ENCODE results near the gene IQCF2.

Gene IQCF2

GRCh38 chr3:51873253-51873766 is 11.9 kb downstream of the IQCF2 start:
- H3K36me3 ChIP-seq, result no peaks in the 10 kb centered on the region
- no peaks in the 10 kb centered on the region for H3K9me3 ChIP-seq
- no peak overlapping the region for H3K27ac ChIP-seq
- H3K4me1 ChIP-seq, result no peaks in the 10 kb centered on the region
- intact Hi-C loops (cut with DNase I; ENCODE audit: low total_unique reads), result no loop called here
- H3K4me3 ChIP-seq, result no peak overlapping the region
- no peaks in the 10 kb centered on the region for H3K27me3 ChIP-seq
- TF ChIP-seq CTCF (IDR thresholded peaks at IDR 0.05), result no peak
- DNase-seq, result no peak

- TF ChIP-seq CTCF (IDR thresholded peaks at IDR 0.05), result no peak
- no peaks in the 10 kb centered on the region for H3K4me1 ChIP-seq
- H3K36me3 ChIP-seq, result no peaks in the 10 kb centered on the region
- H3K27me3 ChIP-seq, result no peaks in the 10 kb centered on the region
- H3K9me3 ChIP-seq, result no peaks in the 10 kb centered on the region
- H3K27ac ChIP-seq, result no peak overlapping the region
- H3K4me3 ChIP-seq, result no peak overlapping the region
- intact Hi-C loops (cut with DNase I; ENCODE audit: low total_unique reads), result no loop called here
- DNase-seq, result no peak
Measured at GRCh38 chr3:51873876-51874275, 12.5 kb downstream of the IQCF2 start.

- Histone ChIP-seq H3K27me3 (no peaks in the 10 kb centered on the region), H3K4me1 (no peaks in the 10 kb centered on the region), H3K4me3 (no peak overlapping the region), H3K9me3 (no peaks in the 10 kb centered on the region), H3K27ac (no peak overlapping the region), H3K36me3 (no peaks in the 10 kb centered on the region)
- intact Hi-C loops (cut with DNase I; ENCODE audit: low total_unique reads), result no loop called here
- no peak for DNase-seq
- TF ChIP-seq CTCF (IDR thresholded peaks at IDR 0.05), result no peak
Measured at GRCh38 chr3:51874411-51874810, 13.0 kb downstream of the IQCF2 start.

- no peak for DNase-seq
- H3K9me3 ChIP-seq, result no peaks in the 10 kb centered on the region
- TF ChIP-seq CTCF (IDR thresholded peaks at IDR 0.05), result no peak
- H3K27me3 ChIP-seq, result no peaks in the 10 kb centered on the region
- H3K27ac ChIP-seq, result no peak overlapping the region
- no peaks in the 10 kb centered on the region for H3K4me1 ChIP-seq
- H3K36me3 ChIP-seq, result no peaks in the 10 kb centered on the region
- H3K4me3 ChIP-seq, result no peak overlapping the region
- intact Hi-C loops (cut with DNase I; ENCODE audit: low total_unique reads), result no loop called here
Measured at GRCh38 chr3:51874889-51875288, 13.5 kb downstream of the IQCF2 start.

- intact Hi-C loops (cut with DNase I; ENCODE audit: low total_unique reads), result no loop called here
- Histone ChIP-seq H3K36me3 (no peaks in the 10 kb centered on the region), H3K9me3 (no peaks in the 10 kb centered on the region)
Measured at GRCh38 chr3:51875501-51875900, 14.1 kb downstream of the IQCF2 start, which contains the start of gene IQCF5. Gene IQCF5 (minus strand): TSS chr3:51875601. CDS start chr3:51875531, 70 bp downstream.

More at GRCh38 chr3:51875501-51875900, 14.1 kb downstream of the IQCF2 start, which contains the start of gene IQCF5:
- no peak for DNase-seq
- no peaks in the 10 kb centered on the region for H3K27me3 ChIP-seq
- no peaks in the 10 kb centered on the region for H3K4me1 ChIP-seq
- no peak within 1 kb of the TSS for H3K27ac ChIP-seq
- H3K4me3 ChIP-seq, result no peak within 1 kb of the TSS
- no peak for TF ChIP-seq CTCF (IDR thresholded peaks at IDR 0.05)

Data from tibial artery (tissue), 4 donors.